ENCODE measurements around the gene GNE. TPM values are rescaled to one million over a fixed set of nuclear protein-coding genes. Genes with fewer than 3 reads are reported as not detected.

The GNE gene
- total and polyA plus RNA-seq, 2 of the 8 experiments (the other 6 are each of a cell fraction or from before 2014, with no cell fraction given), result 5.1 to 11.1 TPM

DNA sequence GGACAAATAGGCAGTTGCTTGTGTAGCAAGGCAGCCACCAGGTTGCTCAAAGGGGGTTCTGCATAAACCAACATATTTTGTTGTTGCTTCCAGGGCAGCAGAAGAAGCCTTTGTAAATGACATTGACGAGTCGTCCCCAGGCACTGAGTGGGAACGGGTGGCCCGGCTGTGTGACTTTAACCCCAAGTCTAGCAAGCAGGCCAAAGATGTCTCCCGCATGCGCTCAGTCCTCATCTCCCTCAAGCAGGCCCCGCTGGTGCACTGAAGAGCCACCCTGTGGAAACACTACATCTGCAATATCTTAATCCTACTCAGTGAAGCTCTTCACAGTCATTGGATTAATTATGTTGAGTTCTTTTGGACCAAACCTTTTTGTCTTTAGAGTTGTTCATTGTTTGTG lies 46.7 kb downstream of the GNE start:
- peaks cover 10 to 34% of the 10 kb centered on the region in 2 experiments for H4K20me1 ChIP-seq (replicated peaks in 1 of 2; ENCODE audit: control insufficient read depth in 1 of 2, insufficient read depth in 2 of 2, low read length in 2 of 2)

More for the DNA sequence above, 46.7 kb downstream of the GNE start:
- H3K23me2 ChIP-seq (ENCODE audit: low read depth, low read length), result no peaks in the 10 kb centered on the region
- no peak overlapping the region for H2BK5ac ChIP-seq (ENCODE audit: low read depth, low read length)
- H3K27ac ChIP-seq (ENCODE audit: low read depth, low read length), result no peak overlapping the region
- H3K36me3 ChIP-seq (ENCODE audit: control insufficient read depth in 2 of 4, insufficient read depth in 4 of 4, low read length in 3 of 4), result peaks cover 17 to 71% (median 48%) of the 10 kb centered on the region in 4 experiments
- H3K18ac ChIP-seq (ENCODE audit: extremely low read depth, low read length), result no peak overlapping the region
- TF ChIP-seq GTF2F1 (IDR thresholded peaks at IDR 0.05; ENCODE audit: borderline replicate concordance, low read depth, low read length), result no peak
- no peak for TF ChIP-seq RAD21 (IDR thresholded peaks at IDR 0.05 in 1 of 2, conservative IDR thresholded peaks at IDR 0.05 in 1 of 2; ENCODE audit: low read depth in 2 of 2, low read length in 2 of 2)
- no peak for TF ChIP-seq HDAC6 (IDR thresholded peaks at IDR 0.05; ENCODE audit: low read depth, low read length)
- no peak for TF ChIP-seq NANOG (IDR thresholded peaks at IDR 0.05; ENCODE audit: insufficient read depth, low read depth, low read length, poor library complexity, severe bottlenecking)
- no peak for TF ChIP-seq KDM1A (IDR thresholded peaks at IDR 0.05; ENCODE audit: borderline replicate concordance, low read length)
- no peak for TF ChIP-seq GABPA (IDR thresholded peaks at IDR 0.05; ENCODE audit: borderline replicate concordance, insufficient read depth, low read length)
- peaks cover 3 to 52% of the 10 kb centered on the region in 2 experiments; a peak in 2 of 4 replicates for H3K79me2 ChIP-seq (ENCODE audit: control insufficient read depth in 1 of 2, insufficient read depth in 2 of 2, low read length in 2 of 2)
- 92% methylated on average over 7 of the region's 7 CpGs; no CpG with 5 or more reads in 1 of the 2 experiments for WGBS, 2 experiments (ENCODE audit: extremely low coverage in 1 of 2, insufficient coverage in 1 of 2, insufficient read length in 1 of 2, insufficient replicate concordance in 2 of 2, low coverage in 1 of 2, low lambda C conversion rate in 2 of 2, missing lambda C conversion rate in 1 of 2)
- no peak for DNase-seq (ENCODE audit: low read depth in 1 of 2, low spot score in 2 of 2)
- H3K27me3 ChIP-seq (replicated peaks in 1 of 4; ENCODE audit: control insufficient read depth in 3 of 4, extremely low read depth in 1 of 4, insufficient read depth in 3 of 4, low read length in 3 of 4), result no peaks in the 10 kb centered on the region
- no peak overlapping the region for H3K9ac ChIP-seq (replicated peaks in 1 of 4; ENCODE audit: extremely low read depth in 1 of 4, low read depth in 3 of 4, low read length in 3 of 4)
- no peak overlapping the region for H2BK120ac ChIP-seq (replicated peaks; ENCODE audit: low read depth, low read length)
- no peak overlapping the region for H2BK15ac ChIP-seq (ENCODE audit: low read length)
- POLR2A ChIA-PET (ENCODE audit: partially characterized antibody), result interaction anchor here (1.8 to 2.9 kb wide), 3 partner anchors 9 to 117 kb away, joined by 5 to 9 read pairs (median 5); no protein-coding TSS in a partner anchor
- no peak overlapping the region for H4K8ac ChIP-seq (ENCODE audit: extremely low read depth, insufficient read depth, low read length)
- H3K4ac ChIP-seq (replicated peaks; ENCODE audit: insufficient read length, low read depth, low read length), result no peak overlapping the region
- no peak overlapping the region for H3K4me2 ChIP-seq (ENCODE audit: insufficient read depth in 1 of 2, low read depth in 2 of 2, low read length in 2 of 2)
- no peak overlapping the region for H2AK5ac ChIP-seq (ENCODE audit: low read depth, low read length)
- no peak overlapping the region for H3K56ac ChIP-seq (replicated peaks; ENCODE audit: insufficient read length, low read depth, low read length)
- no peak overlapping the region for H2AFZ ChIP-seq (ENCODE audit: low read length)
- H3K9me3 ChIP-seq (ENCODE audit: insufficient read depth in 2 of 2, low read depth in 1 of 2, low read length in 1 of 2), result no peaks in the 10 kb centered on the region
- H4K91ac ChIP-seq (replicated peaks; ENCODE audit: insufficient read length, low read length), result no peak overlapping the region
- H2BK20ac ChIP-seq (ENCODE audit: low read length), result no peak overlapping the region
- H3K4me1 ChIP-seq (replicated peaks in 1 of 4; ENCODE audit: control insufficient read depth in 3 of 4, insufficient read depth in 4 of 4, low read length in 3 of 4), result no peaks in the 10 kb centered on the region; a peak in 1 of 7 replicates
- H3K4me3 ChIP-seq (ENCODE audit: extremely low read depth in 1 of 4, insufficient read depth in 2 of 4, low read depth in 3 of 4, low read length in 4 of 4), result no peak overlapping the region
- H2BK12ac ChIP-seq (ENCODE audit: low read depth, low read length), result no peak overlapping the region
- no peak for FAIRE-seq
- H3K14ac ChIP-seq (ENCODE audit: insufficient read length), result no peak overlapping the region
- CTCF ChIA-PET (ENCODE audit: partially characterized antibody), result interaction anchor here (1.0 to 1.1 kb wide), 2 partner anchors 13 to 133 kb away, joined by 3 read pairs; no protein-coding TSS in a partner anchor
- H3K79me1 ChIP-seq (ENCODE audit: low read depth, low read length), result peaks cover 15% of the 10 kb centered on the region
- H4K5ac ChIP-seq (ENCODE audit: insufficient read length, low read depth, low read length), result no peak overlapping the region
- H3K23ac ChIP-seq (ENCODE audit: insufficient read length), result no peak overlapping the region

All from H1 (cell line).